GM19467 (cell line): ENCODE measurements around the gene MBNL1.

Source experiments
- ATAC-seq: cut with Tn5 transposase; IDR thresholded peaks from one replicate; pipeline ENCODE4 v1.9.1; 2021; ENCODE audit warnings: mild to moderate bottlenecking, moderate library complexity; ENCODE audit not compliant: unreplicated experiment

Gene MBNL1

DNA sequence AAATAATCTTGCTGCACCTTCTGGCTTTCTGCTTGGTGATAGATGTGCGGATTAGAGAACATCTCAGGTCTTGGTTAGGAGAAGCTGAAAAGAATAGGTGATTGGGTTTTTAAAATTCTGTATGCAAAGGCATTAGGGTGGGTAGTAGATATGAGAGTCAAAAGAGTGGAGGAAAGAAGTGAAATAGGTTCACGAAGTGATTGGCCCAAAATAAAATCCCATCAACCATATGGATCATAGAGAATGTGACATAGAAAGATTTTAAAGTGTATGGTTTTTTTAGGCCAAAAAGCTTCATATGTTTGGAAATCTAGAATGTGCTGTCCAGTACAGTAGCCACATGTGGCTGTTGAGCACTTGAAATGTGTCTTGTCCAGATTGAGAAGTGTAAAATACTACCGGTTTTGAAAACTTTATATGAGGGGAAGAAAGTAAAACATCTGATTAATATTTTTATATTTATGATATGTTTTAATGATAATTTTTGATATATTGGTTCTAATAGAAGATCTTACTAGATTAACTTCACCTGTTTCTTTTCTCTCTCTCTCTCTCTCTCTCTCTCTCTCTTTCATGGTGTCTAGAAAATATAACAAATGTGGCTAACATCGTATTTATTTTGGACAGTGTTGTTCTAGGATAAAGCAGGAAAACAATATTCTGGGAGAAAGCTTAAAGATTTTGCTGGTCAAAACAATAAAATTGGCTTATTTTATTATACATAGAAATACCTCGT is 2.9 kb downstream of the MBNL1 start:
- no peak for ATAC-seq

DNA sequence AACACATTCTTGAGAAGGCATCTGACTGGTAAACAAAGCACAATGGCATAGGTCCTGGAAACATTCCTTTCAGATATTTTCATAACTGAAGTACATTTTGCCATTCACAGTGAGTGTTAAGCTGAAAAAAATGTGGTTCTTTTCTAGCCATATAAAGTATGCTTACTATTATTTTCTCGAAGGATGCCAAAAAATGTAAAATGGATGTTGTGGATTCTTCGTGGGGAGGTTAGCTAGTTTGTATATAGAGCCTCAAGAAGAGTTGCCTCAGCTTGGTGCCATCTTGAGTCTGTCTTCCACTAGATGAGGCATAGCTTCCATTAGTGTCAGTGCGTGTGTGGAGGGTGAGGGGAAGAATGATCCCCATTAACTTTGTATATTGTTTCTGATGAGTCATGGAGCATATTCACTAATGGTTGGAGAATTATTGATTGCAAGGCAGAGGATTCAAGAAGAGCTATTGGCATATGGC is 4.1 kb downstream of the MBNL1 start:
- ATAC-seq, result no peak

DNA sequence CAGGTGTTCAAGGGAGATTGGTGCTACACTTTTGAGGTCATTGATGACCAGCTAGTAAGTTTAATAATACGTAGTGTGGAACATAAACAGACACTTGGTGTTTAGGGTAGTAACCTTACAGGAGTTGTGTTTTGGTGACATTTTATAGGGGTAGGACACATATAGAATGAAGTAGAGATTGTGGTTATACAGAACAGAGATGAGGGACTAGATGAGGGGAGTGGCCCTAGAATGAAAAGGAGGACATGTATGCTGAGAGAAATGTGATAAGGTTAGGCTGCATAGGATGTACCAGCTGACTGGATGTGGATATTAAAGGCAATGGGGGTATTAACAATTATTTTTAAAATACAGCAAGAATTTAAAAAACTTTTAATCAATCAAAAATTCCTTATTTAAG is 8.0 kb downstream of the MBNL1 start:
- no peak for ATAC-seq

DNA sequence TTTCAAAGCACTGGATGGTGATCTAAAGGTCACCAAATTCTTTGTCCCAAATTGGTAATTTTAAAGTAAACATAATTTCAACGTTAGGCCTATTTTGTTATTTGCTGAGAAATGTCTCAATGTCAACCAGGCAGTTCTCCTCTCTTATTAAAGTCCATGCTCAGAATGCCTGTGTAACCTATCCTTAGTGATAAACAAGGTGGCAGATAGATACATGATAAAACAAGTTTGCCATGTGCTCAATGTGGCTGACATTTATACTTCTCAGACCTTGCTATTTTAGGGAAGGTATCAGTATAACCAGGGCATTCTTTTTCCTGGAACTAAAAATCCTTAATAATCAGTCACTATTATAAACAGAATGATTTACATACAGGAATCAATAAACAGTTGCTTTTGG is 8.5 kb downstream of the MBNL1 start:
- ATAC-seq, result no peak

DNA sequence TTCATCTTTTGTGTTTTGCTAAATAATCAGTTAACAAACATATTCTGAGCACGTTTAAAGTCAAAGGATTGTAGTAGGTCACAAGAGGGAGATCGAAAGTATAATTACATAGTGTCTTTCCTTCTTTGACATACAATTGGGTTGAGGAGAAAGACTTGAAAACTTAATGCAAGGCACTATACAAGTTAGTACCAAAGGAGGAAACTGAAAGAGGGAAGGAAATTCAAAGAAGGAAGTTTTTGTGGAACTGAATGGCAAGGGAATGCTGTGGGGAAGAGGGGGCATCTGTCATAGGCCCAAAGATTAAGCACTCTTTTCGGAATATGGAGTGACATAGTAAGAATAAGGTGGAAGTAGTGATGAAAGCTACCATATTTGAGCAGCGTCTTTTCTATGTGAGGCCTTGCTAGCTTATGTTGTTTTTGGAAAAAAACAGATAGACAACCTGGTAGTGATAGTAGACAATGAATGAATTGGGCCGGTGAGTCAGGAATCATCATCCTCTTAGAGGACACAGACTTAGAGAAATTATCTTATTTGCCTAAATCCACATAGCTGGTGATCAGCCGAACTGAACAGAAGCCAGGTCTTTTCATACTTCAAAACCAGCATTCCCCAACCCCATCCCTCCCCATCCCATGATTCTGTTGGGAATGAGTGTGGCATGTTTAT is 10.2 kb downstream of the MBNL1 start:
- ATAC-seq, result no peak

DNA sequence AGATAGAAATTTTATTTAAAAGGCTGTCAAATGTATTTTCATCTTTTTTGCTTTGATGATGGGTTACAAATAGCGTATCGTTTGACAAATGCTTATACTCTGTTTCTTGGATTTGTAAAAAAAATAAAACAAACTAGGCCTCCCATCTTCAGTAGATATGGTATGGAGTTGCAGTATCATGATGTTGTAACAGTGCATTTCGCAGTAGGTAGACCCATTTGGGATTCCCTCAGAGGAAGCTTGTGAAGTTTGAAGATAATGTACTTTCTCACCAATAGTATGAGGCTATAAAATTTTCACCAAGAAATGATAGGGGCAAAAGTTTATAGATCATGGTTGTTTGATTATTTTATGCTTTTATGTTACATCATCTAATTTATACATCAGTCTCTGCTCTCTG is 10.8 kb downstream of the MBNL1 start:
- ATAC-seq, result no peak

DNA sequence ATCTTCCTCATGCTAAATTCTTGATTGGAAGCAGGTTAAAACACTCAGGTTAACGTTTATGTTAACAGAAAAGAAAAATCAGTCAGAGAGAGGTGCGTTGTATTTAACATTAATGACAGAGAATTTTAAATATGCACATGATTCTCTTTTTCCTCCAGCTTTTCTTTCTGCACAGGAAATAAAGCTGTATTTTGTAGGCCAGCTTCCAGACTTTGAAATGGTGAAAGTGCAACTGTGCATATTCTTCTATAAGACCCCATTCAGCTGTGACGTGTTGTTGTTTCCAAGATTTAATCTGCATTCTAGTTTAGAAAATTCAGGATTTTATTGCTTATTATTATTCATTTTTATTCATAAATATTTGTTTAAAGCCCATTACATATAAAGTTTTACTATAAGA is 11.8 kb downstream of the MBNL1 start:
- ATAC-seq, result no peak

DNA sequence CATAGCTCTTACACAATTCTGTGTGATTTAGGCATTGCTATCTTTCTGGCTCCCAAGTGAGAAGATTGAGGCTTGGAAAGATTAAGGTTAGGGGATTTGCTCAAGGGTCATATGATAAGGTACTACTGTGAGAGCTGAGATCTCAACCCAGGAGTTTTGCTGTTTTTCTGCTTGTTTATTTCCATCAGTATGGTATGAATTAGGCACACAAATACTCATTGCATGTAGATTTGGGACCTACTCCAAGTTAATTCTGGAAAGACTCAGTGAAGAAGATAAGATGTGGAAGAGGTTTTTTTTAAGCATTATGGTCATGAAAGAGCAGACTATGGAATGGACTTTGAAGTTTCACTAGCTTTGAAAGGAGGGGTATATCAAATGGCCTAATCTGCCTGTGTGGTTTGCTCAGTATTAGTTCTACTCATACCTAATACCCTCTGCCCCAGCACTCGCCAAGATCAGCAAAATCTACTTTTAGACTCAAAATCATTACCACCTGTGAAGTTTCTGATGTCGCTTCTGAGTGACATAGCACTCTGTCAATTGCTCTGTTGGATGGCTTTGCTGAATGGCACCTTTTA is 12.5 kb downstream of the MBNL1 start:
- ATAC-seq, result peak; percentile 66

DNA sequence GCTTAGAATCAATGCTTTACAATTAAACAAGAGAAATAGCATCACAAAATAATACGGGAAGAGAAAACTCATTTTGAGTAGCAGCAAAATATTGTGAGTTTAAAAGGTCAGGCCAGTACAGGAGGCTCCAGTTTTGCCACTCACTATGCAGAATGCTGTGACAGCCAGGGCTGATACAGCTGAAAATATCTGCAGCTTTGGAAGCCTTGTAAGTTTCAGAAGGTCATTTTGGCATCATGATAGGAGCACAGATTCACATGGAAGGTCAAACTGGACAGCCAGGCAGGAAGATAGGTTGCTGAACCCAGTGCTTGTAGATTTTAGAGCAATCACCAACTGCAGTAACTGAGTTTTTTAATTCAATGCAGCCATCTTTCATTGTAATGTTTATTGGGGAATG is 14.1 kb downstream of the MBNL1 start:
- ATAC-seq, result no peak

DNA sequence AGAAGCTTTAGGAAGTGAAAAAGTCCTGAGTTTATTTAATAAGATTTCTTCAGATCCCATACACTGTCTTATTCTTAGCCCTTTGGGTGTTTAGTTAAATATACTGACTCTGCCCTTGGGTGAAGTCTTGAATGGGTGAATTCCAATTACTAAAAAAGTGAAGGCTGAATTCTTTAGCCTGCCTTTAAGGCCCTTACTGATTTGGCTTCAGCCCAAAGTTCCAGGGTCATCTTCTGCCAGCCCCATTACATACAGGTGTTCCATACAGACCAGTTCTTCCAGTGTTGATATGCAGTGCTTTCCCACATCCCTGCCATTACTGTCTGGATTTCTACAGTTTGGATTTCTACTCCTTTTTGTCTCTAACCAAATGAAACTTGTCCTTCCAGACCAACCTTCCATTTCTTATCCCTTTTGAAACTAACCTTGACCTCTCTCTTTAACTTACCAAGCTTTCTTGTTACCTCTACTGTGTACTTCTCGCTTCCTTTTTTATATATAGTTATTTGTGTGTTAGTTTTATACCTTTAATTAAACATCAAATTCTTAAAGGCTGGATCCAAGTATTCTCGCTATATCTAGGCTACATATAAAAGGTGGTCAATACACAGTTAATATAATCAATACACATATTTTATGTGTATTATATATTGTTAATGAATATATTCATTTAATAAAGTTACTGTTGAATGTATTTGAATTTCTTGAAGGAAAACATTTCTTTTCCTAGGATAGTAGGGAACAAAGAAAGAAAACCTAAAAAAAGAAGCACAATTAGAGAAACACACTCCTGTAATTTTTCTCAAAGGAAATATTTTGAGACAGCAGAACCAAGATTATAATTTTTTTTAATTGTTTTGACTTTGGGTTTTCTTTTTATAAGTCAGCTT is 15.0 kb downstream of the MBNL1 start:
- ATAC-seq, result no peak

DNA sequence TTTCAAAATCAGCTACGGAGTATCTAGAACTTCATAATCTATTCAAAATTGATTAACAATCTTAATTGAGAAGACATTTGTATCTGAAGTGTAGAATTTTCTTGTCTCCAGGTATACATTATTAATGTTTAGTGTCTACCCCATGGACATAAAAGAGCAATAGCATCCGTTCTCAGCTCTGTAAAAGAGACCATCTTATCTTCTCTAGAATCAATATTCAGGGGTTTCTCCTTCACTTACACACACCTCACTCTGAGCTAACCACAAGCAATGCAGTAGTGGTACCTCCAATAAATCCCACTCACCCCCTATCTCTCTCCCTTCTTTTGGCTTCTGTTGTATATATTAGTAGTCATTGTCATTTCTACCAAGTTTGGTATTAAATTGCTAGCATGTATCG is 16.2 kb downstream of the MBNL1 start:
- no peak for ATAC-seq

DNA sequence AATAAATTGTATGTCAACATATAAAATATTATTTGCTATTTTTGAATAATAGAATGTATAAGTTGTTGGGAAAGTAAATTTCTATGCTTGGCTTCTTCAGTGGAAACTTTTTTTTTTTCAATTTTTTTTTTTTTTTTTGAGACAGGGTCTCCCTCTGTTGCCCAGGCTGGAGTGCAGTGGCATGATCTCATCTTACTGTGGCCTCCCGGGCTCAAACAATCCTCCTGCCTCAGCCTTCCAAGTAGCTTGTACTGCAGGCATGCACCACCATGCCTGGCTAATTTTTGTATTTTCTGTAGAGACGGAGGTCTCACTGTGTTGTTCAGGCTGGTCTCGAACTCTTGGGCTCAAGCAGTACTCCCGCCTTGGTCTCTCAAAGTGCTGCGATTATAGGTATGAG is 16.8 kb downstream of the MBNL1 start:
- no peak for ATAC-seq

DNA sequence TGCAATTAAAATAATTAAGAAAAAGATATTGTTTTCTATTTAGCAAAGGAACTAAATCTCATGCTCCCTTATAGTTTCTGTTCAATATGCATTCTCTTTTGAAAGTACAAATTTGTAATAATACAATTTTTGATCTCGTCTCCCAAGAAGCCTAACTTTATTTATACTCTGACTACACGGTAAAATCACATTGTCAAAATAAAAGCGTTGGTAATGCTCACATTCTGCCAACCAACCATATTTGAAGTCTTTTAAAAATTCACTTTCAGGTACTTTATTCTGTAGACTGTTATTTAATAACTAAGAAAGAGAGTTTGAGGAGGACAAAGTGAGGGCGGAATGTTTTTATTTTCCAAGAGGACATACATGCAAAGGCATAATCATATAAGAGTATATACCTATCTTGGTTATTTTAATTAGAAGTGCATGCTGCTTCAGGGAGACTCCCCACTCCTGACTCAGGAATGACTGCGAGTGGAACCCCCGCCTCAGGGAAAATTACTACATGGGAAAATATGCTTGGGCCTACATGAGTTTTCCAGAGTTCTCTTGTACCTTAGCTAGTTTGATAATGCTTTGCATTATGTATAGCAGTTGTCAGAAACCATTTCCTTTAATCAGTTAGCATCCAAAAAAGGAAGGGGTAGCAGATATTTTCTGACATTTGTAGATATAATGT is 19.3 kb downstream of the MBNL1 start:
- no peak for ATAC-seq

DNA sequence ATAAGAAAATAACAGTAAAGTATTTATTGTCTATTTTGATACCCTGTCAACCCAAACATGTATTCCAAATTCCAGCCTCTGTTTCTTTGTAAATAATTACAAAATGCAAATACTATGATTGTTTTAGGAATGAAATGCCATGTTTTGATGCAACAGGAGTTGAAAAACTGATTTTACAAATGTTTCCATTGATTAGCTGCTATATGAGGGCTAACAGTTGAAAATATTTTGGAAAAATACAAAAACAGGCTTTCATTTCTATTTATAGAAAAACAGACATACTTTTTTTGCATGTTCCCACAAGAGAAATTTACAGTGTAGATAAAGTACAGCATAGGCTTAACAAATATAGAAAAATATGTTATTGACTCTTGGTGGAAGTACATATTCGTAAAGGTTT is 20.0 kb downstream of the MBNL1 start:
- no peak for ATAC-seq

DNA sequence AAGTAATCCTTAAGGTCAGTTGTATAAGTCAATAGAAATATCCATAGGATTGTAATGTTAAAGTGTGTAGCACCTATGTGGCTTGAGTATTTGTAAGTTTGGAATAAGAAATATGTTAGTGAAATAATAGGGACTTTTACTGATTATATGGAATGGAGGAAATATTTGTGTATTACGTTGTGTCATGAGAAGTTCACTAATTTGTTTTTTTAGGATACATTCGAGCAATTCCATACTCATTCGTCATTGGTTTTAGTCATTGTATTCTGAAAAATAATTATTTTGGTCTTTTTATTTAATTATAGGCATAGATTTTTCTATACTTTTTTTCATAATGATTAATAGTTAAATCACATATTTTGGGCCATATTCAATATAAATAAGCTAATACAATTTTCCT is 21.0 kb downstream of the MBNL1 start:
- ATAC-seq, result no peak

DNA sequence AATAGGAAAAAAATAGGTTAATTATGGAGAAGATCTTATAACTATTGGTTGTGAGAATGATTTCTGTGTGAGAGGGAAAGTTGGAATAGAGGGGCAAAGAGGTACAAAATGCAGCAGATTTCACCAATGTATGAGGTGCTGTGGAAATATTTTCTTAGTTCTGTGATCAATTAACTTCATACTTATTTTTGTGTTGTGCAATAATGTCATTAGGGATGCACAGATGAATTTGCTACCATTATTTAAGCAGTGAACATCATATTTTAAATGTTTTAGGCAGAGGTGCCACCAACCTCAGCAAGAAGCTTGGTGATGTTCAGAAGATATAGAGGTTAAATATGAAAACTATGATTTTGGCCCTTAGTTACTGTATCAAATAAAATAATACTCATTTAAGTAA is 21.6 kb downstream of the MBNL1 start:
- ATAC-seq, result no peak

DNA sequence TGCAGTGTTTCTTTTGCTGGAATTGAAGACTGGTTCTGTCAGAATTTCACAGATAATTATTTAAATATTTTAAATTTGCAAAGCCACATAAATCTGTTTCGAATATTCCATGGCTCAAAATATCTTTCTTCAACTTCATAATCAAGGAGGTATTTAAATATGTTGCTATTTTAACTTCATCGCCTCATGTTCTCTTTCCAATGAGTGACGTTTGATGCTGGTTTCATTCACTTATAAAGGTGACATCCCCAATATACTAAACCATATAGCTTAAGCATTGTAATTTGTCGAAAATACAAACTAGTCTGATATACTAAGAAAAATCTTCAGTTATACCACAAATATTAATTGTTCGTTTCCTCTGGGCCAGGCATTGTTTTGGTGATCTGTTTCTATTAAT is 22.5 kb downstream of the MBNL1 start:
- ATAC-seq, result no peak

DNA sequence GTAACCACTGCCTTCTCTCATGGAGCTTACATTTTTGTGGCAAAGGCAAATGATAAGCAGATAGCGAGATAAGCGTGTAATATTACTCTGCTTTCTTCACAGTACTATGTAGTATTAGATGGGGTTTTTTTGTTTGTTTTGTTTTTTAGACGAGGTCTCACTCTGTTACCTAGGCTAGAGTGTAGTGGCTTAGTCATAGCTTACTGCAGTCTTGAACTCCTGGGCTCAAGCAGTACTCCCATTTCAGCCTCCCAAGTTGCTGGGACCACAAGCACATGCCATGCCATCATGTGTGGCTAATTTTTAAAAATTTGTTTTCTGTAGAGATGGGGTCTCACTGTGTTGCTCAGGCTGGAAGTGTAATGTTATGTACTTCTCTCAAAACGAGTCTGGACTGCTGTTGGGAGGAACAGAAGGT is 22.9 kb downstream of the MBNL1 start:
- ATAC-seq, result no peak

DNA sequence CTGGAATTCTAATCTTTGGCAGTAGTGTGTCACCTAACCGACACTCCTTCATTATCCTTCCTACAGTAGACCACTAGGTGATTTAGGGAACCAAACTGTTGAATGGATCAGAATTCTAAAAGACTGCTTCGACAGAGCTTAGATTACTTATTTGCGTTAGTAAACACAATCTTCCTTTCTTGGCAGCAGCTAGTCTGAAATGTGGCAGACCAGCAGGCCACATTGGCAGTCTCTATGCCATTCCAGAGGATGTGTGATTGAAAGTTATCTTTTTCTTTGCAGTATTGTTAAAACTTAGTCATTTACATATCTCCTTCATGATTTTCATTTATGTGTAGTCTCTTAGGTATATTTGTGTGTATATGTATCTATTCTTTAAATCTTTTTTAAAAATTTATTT is 23.6 kb downstream of the MBNL1 start:
- no peak for ATAC-seq

DNA sequence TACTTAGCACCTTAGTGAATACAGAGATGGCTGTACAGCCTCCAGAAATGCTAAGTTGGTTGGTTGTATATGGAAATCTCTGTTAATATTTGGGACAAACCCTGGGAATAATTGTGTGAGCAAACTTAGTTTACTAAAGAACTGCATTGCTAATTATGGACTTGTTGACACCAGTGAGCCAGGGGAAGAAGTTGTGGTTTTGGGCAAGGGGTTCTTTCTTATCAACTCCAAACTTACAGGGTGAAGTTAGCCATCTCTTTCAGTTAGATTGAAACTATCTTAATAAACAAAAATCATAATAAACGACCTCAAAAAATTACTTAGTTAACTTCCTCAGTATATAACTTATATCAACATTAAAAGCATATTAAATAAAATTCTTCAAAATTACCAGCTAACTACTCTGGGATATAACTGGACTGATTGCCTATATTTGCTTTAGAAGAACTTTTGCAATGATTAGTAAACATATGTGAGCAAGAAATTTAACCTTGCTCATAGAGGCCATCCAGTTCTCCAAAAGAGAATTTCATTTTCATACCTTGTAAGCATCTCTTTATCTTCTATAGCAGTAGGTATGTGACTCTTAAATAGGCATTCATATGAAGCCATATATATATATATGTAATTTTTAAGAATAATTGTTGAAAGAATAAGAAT is 24.7 kb downstream of the MBNL1 start:
- ATAC-seq, result no peak
